Measurements from ENCODE around the gene GET3. TPM values are rescaled to one million over a fixed set of nuclear protein-coding genes. Genes with fewer than 3 reads are reported as not detected.

GET3 gene
- polyA plus RNA-seq, 2 of the 4 experiments (the other 2 are of a cell fraction), result 87.0 to 91.7 TPM

DNA sequence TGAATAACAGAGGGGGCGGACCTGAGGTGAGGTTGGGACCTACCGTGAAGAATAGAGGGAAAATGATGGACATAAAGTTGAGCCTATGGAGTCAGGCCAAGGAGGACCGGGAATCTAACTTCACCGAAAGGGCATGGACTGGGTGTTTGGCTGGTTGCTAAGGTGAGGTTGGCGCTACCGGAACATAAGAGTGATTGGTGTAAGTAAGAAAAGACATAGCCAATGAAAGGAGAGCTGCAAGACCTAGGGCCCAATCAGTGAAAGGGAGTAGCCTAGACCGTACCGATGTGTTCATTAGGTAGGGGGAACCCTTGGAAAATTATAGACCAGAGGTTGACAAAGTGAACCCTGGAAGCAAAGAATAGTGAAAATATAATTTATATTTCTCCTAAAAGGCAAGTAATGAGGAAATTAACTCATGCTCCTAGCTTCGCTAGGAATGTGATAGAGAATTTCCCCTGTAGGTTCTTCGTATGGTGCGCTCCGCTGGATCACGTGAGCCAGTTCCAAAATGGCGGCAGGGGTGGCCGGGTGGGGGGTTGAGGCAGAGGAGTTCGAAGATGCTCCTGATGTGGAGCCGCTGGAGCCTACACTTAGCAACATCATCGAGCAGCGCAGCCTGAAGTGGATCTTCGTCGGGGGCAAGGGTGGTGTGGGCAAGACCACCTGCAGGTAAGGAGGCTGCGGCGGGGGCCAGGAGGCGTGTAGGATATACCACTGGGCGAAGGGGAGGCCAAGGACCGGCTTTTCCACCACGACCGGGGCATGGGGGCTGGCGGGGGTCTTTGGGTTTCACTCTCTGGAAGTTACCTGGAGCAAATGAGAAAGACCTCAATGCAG is at the start of gene GET3 (continued):
- no peak for TF ChIP-seq MAZ (IDR thresholded peaks at IDR 0.05; ENCODE audit: borderline replicate concordance, low read depth, low read length)
- TF ChIP-seq FOSB (CRISPR knock-in tag; IDR thresholded peaks at IDR 0.05), result no peak
- TF ChIP-seq CHD4 (IDR thresholded peaks at IDR 0.05; ENCODE audit: borderline replicate concordance), result no peak
- TF ChIP-seq POLR2AphosphoS2 (conservative IDR thresholded peaks at IDR 0.05; ENCODE audit: low read length), result no peak
- TF ChIP-seq HOXB13 (CRISPR knock-in tag; IDR thresholded peaks at IDR 0.05; ENCODE audit: low read depth), result no peak
- TF ChIP-seq NPAS2 (CRISPR knock-in tag; IDR thresholded peaks at IDR 0.05; ENCODE audit: borderline replicate concordance), result no peak
- no peak for TF ChIP-seq RAD21 (conservative IDR thresholded peaks at IDR 0.05 in 1 of 2, IDR thresholded peaks at IDR 0.05 in 1 of 2)
- TF ChIP-seq RCOR1 (IDR thresholded peaks at IDR 0.05; ENCODE audit: low read depth, low read length), result no peak
- no peak for TF ChIP-seq RARB (CRISPR knock-in tag; IDR thresholded peaks at IDR 0.05)
- TF ChIP-seq RFX5 (IDR thresholded peaks at IDR 0.05), result 0 out of 2 replicates have a peak, but pooled peaks have one; percentile 75
- no peak for TF ChIP-seq ZFP36 (IDR thresholded peaks at IDR 0.05; ENCODE audit: borderline replicate concordance, partially characterized antibody)
- TF ChIP-seq ZC3H11A (IDR thresholded peaks at IDR 0.05), result no peak
- TF ChIP-seq FOXS1 (CRISPR knock-in tag; IDR thresholded peaks at IDR 0.05), result no peak
- TF ChIP-seq, protein P1, sequence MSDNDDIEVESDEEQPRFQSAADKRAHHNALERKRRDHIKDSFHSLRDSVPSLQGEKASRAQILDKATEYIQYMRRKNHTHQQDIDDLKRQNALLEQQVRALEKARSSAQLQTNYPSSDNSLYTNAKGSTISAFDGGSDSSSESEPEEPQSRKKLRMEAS (IDR thresholded peaks at IDR 0.05), result no peak; the same call in 1 of the 2 replicates
- TF ChIP-seq ESRRA (IDR thresholded peaks at IDR 0.05; ENCODE audit: borderline replicate concordance, low read length), result no peak
- TF ChIP-seq ZNF302 (CRISPR knock-in tag; IDR thresholded peaks at IDR 0.05), result no peak
- peak; percentile 97 for TF ChIP-seq HDAC2 (IDR thresholded peaks at IDR 0.05)
- no peak for TF ChIP-seq TP53 (CRISPR knock-in tag; IDR thresholded peaks at IDR 0.05)
- no peak for TF ChIP-seq MYC (IDR thresholded peaks at IDR 0.05; ENCODE audit: borderline replicate concordance, low read length)
- TF ChIP-seq CBX2 (IDR thresholded peaks at IDR 0.05; ENCODE audit: borderline replicate concordance, low read depth), result no peak
- no peak for TF ChIP-seq HOXB5 (CRISPR knock-in tag; IDR thresholded peaks at IDR 0.05)
- TF ChIP-seq POLR2A (IDR thresholded peaks at IDR 0.05; ENCODE audit: low read length), result peak; percentile 86
- no peak for TF ChIP-seq ZSCAN20 (CRISPR knock-in tag; IDR thresholded peaks at IDR 0.05)
- TF ChIP-seq HOXA7 (CRISPR knock-in tag; IDR thresholded peaks at IDR 0.05), result no peak
- no peak for TF ChIP-seq FOSL2 (IDR thresholded peaks at IDR 0.05)
- no peak for TF ChIP-seq FOSL2 (CRISPR knock-in tag; IDR thresholded peaks at IDR 0.05)
- TF ChIP-seq, protein P2, sequence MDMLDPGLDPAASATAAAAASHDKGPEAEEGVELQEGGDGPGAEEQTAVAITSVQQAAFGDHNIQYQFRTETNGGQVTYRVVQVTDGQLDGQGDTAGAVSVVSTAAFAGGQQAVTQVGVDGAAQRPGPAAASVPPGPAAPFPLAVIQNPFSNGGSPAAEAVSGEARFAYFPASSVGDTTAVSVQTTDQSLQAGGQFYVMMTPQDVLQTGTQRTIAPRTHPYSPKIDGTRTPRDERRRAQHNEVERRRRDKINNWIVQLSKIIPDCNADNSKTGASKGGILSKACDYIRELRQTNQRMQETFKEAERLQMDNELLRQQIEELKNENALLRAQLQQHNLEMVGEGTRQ (IDR thresholded peaks at IDR 0.05), result peak; percentile 91
- no peak for TF ChIP-seq SMC3 (IDR thresholded peaks at IDR 0.05)
- no peak for TF ChIP-seq JUNB (IDR thresholded peaks at IDR 0.05)
- TF ChIP-seq, protein P3, sequence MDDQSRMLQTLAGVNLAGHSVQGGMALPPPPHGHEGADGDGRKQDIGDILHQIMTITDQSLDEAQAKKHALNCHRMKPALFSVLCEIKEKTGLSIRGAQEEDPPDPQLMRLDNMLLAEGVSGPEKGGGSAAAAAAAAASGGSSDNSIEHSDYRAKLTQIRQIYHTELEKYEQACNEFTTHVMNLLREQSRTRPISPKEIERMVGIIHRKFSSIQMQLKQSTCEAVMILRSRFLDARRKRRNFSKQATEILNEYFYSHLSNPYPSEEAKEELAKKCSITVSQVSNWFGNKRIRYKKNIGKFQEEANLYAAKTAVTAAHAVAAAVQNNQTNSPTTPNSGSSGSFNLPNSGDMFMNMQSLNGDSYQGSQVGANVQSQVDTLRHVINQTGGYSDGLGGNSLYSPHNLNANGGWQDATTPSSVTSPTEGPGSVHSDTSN (IDR thresholded peaks at IDR 0.05), result peak; percentile 83
- no peak for TF ChIP-seq RNF2 (IDR thresholded peaks at IDR 0.05; ENCODE audit: borderline replicate concordance, low read depth)

All from A549 (cell line).